A673 (cell line): ENCODE data around the gene SULT2B1. TPM values are rescaled to one million over a fixed set of nuclear protein-coding genes. Genes with fewer than 3 reads are reported as not detected.

ENCODE experiments used
- BruUV-seq: library from RNA; stranded (reverse); fragments of 400-500 nt; replicated peaks from 2 replicates; lab custom pipeline; 2021; lab: Mats Ljungman, UMichigan
- CTCF ChIA-PET: fragments of 300-600 bp; sonication (Branson Sonifier 250); formaldehyde crosslinking; loops from one replicate; lab custom pipeline; 2022; ENCODE audit warnings: antibody characterized with exemption; lab: Charles Lee
- POLR2A ChIA-PET: fragments of 300-600 bp; sonication (Branson Sonifier 250); formaldehyde crosslinking; loops from one replicate; lab custom pipeline; 2022; ENCODE audit warnings: antibody characterized with exemption; ENCODE audit not compliant: low non-redundant PET; lab: Charles Lee
- DNase-seq: peaks from one replicate; pipeline ENCODE4 v3.0.0-alpha.2; 2015; ENCODE audit warnings: low spot score
- H3K27ac ChIP-seq: fragments of 200-600 bp; sonication (generic); 2 replicates; pipeline ENCODE4 v1.5.1; 2016; ENCODE audit warnings: mixed run types, low read depth, mild to moderate bottlenecking, mixed read lengths, antibody characterized with exemption, low read length; ENCODE audit not compliant: poor library complexity, severe bottlenecking
- H3K27me3 ChIP-seq: fragments of 200-600 bp; sonication (generic); replicated peaks from 2 replicates; pipeline ENCODE4 v1.6.1; 2017; ENCODE audit warnings: mixed run types, low read depth, mild to moderate bottlenecking, mixed read lengths, antibody characterized with exemption, low read length; ENCODE audit not compliant: insufficient read depth, poor library complexity
- H3K36me3 ChIP-seq: fragments of 200-600 bp; sonication (generic); 2 replicates; pipeline ENCODE4 v1.6.1; 2016; ENCODE audit warnings: mixed run types, mild to moderate bottlenecking, mixed read lengths, antibody characterized with exemption, low read length; ENCODE audit not compliant: insufficient read depth, poor library complexity, severe bottlenecking
- H3K4me1 ChIP-seq: fragments of 200-600 bp; sonication (generic); 2 replicates; pipeline ENCODE4 v1.6.1; 2017; ENCODE audit warnings: mixed run types, mild to moderate bottlenecking, mixed read lengths, antibody characterized with exemption, low read length; ENCODE audit not compliant: insufficient read depth, poor library complexity, severe bottlenecking
- H3K4me3 ChIP-seq: fragments of 200-600 bp; sonication (generic); 2 replicates; pipeline ENCODE4 v1.5.1; 2016; ENCODE audit warnings: low read depth, mixed run types, mild to moderate bottlenecking, mixed read lengths, low read length; ENCODE audit not compliant: poor library complexity, severe bottlenecking
- H3K9me3 ChIP-seq: fragments of 200-600 bp; sonication (generic); 2 replicates; pipeline ENCODE4 v1.6.1; 2016; ENCODE audit warnings: mixed run types, low read depth, mild to moderate bottlenecking, mixed read lengths, antibody characterized with exemption, low read length; ENCODE audit not compliant: poor library complexity, severe bottlenecking
- EZH2 ChIP-seq: fragments of 200-600 bp; sonication (generic); IDR thresholded peaks from 2 replicates; pipeline ENCODE4 v1.6.1; 2017; ENCODE audit warnings: borderline replicate concordance, low read depth, mild to moderate bottlenecking, mixed read lengths, antibody characterized with exemption, low read length; ENCODE audit not compliant: poor library complexity, severe bottlenecking
- intact Hi-C: fragments of 100-400 bp; cut with micrococcal nuclease; formaldehyde crosslinking; loops from one replicate; pipeline ENCODE4 v1.10.0; 2022; ENCODE audit not compliant: unreplicated experiment
- total RNA-seq: library from RNA; stranded (reverse); gene quantifications from 2 replicates; pipeline ENCODE4 v1.2.3, GENCODE V29; 2021
- TF ChIP-seq, protein P1 (sequence below): fragments of 300-800, 200-600 bp; sonication (generic); conservative IDR thresholded peaks from 2 replicates; pipeline ENCODE4 v1.5.1; 2017; ENCODE audit warnings: low read depth, mild to moderate bottlenecking, antibody characterized with exemption, low read length, moderate library complexity, mixed read lengths

The SULT2B1 gene
- total RNA-seq, 1 experiment from 2014 or later, result 0.60 TPM

DNA sequence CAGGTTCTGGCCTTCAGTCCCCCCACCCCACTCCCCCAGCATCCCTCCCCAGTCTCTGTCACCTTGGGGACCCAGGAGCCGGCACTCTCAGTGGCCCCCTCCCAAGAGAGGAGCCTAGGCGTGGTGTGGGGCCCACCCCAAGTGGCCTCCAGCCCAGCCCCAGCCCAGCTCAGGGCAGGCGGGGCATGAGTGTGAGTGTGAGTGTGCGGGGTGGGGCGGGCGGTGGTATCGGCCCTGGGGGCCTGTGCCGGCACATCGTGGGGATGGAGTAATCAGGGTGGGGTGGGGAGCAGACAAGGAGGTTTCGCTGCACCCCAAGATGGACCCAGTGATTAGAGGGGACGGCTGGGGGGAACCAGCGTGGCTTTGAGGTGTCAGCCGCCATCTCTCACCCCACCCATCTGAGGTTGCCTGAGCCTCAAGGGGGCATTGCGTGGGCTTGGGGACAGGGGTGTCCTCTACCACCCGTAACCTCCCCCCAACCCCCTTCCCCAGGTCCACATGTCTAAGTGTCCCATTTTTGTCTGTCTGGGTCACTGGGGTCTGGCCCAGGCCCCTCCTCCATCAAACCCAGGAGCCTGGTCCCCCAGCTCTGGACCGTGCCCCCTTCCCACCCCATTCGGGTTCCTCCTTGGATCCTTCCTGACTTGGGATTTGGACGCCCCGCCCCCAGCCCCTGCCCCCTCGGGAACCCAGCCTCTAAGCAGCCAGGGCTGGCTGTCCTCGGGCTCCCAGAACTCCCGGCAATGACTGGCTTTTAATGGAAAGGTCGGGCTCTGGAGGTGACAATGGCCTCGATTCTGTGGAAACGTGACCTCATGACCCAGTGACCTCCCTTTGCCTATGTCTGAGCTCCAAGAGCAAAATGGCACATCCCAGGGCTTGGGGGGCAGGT lies 6.9 kb upstream of the SULT2B1 start:
- no peaks in the 10 kb centered on the region for H3K4me1 ChIP-seq
- ChIA-PET POLR2A (no interaction called here), CTCF (no interaction called here)
- no peak for DNase-seq
- no peak overlapping the region for H3K4me3 ChIP-seq
- no peaks in the 10 kb centered on the region for H3K27me3 ChIP-seq
- TF ChIP-seq EZH2, result no peak
- TF ChIP-seq, protein P1, sequence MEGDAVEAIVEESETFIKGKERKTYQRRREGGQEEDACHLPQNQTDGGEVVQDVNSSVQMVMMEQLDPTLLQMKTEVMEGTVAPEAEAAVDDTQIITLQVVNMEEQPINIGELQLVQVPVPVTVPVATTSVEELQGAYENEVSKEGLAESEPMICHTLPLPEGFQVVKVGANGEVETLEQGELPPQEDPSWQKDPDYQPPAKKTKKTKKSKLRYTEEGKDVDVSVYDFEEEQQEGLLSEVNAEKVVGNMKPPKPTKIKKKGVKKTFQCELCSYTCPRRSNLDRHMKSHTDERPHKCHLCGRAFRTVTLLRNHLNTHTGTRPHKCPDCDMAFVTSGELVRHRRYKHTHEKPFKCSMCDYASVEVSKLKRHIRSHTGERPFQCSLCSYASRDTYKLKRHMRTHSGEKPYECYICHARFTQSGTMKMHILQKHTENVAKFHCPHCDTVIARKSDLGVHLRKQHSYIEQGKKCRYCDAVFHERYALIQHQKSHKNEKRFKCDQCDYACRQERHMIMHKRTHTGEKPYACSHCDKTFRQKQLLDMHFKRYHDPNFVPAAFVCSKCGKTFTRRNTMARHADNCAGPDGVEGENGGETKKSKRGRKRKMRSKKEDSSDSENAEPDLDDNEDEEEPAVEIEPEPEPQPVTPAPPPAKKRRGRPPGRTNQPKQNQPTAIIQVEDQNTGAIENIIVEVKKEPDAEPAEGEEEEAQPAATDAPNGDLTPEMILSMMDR, result no peak
- H3K27ac ChIP-seq, result no peak overlapping the region
- no TSS peak for BruUV-seq
- H3K9me3 ChIP-seq, result no peaks in the 10 kb centered on the region
- intact Hi-C loops, result no loop called here
- H3K36me3 ChIP-seq, result no peaks in the 10 kb centered on the region

DNA sequence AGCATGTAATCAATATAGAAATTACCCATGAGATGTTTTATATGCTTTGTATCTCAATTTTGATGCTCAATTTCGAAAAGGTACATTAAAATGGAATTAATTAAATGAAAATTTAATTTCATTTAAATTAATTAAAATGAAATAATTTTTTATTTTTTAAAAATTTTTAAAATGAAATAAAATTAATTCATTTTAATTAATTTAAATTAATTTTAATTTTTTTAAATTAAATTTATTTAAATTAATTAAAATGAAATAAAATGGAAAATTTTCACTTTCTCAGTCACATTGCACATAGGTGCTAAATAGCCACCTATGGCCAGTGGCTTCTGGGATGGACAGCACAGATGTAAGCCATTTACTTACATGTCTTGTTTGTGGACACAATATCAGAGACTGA lies 4.2 kb upstream of the SULT2B1 start:
- H3K27ac ChIP-seq, result no peak overlapping the region
- no peak for TF ChIP-seq EZH2
- TF ChIP-seq, protein P1, result no peak
- H3K36me3 ChIP-seq, result no peaks in the 10 kb centered on the region
- no peak overlapping the region for H3K4me3 ChIP-seq
- ChIA-PET CTCF (no interaction called here), POLR2A (no interaction called here)
- BruUV-seq, result no TSS peak
- no peaks in the 10 kb centered on the region for H3K9me3 ChIP-seq
- no peaks in the 10 kb centered on the region for H3K27me3 ChIP-seq
- DNase-seq, result no peak
- no peaks in the 10 kb centered on the region for H3K4me1 ChIP-seq
- intact Hi-C loops, result no loop called here

DNA sequence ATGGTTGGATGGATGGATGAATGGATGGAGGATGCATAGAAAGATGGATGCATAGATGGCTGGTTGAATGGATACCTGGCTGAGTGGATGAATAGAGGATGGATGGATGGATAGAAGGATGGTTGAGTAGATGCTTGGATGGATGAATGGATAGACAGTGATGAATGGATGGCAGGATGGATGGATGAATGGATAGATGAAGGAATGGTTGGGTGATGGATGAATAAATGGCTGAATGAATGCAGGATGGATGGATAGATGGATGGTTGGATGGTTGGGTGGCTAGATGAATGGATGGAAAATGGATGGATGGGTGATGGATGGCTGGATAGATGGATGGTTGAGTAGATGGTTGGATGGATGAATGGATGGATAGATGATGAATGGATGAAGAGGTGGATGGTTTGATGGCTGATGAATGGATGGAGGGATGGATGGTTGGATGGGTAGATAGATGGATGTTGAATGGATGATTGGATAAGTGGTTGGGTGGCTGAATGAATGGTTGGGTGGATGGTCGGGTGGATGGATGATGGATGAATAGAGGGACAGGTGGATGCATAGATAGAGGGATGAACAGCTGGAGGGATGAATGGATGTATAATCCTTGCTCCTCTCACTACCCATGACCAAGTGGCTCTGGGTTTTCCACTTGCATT lies 3.6 kb upstream of the SULT2B1 start:
- Histone ChIP-seq H3K27me3 (no peaks in the 10 kb centered on the region), H3K27ac (no peak overlapping the region), H3K4me3 (no peak overlapping the region), H3K36me3 (no peaks in the 10 kb centered on the region), H3K9me3 (no peaks in the 10 kb centered on the region), H3K4me1 (no peaks in the 10 kb centered on the region)
- POLR2A ChIA-PET, result no interaction called here
- CTCF ChIA-PET, result no interaction called here
- BruUV-seq, result no TSS peak
- TF ChIP-seq, protein P1, result no peak
- TF ChIP-seq EZH2, result no peak
- DNase-seq, result no peak
- intact Hi-C loops, result no loop called here
